Heart right ventricle (tissue), 16 donors: ENCODE data around the gene ZNF740. TPM values are rescaled to one million over a fixed set of nuclear protein-coding genes. Genes with fewer than 3 reads are reported as not detected.

Experiments used
- ATAC-seq, 8 donors: fragments of 200-7000 bp; cut with Tn5 transposase; one replicate each; pipeline ENCODE4 v1.9.1; 2020; ENCODE audit warnings: mild to moderate bottlenecking in 8 of 8, moderate library complexity in 8 of 8, moderate number of reproducible peaks in 1 of 8
- DNase-seq, 2 donors: peaks; one replicate each; pipeline ENCODE4 v3.0.0-alpha.2; 2020
- H3K27ac ChIP-seq, 10 donors: fragments of 200-600 bp; sonication (generic) in 2 of 10; one replicate each; pipeline versions ENCODE4 v1.5.0 to v1.8.0; 2020 to 2022; ENCODE audit warnings: mild to moderate bottlenecking in 3 of 10
- H3K27me3 ChIP-seq, 7 donors: fragments of 200-600 bp; one replicate each; pipeline ENCODE4 v1.8.0; 2021 to 2022; ENCODE audit warnings: mild to moderate bottlenecking in 2 of 7
- H3K36me3 ChIP-seq, 9 donors: fragments of 200-600 bp; sonication (generic) in 1 of 9; one replicate each; pipeline versions ENCODE4 v1.5.0 to v1.8.0; 2020 to 2022; ENCODE audit warnings: mild to moderate bottlenecking in 2 of 9
- H3K4me1 ChIP-seq, 9 donors: fragments of 200-600 bp; sonication (generic) in 1 of 9; one replicate each; pipeline versions ENCODE4 v1.5.0 to v1.8.0; 2020 to 2022; ENCODE audit warnings: mild to moderate bottlenecking in 4 of 9
- H3K4me3 ChIP-seq, 10 donors: fragments of 200-600 bp; sonication (generic) in 2 of 10; one replicate each; pipeline versions ENCODE4 v1.5.0 to v1.8.0; 2020 to 2022; ENCODE audit warnings: mild to moderate bottlenecking in 7 of 10, moderate library complexity in 2 of 10
- H3K9me3 ChIP-seq, 11 donors: fragments of 200-600 bp in 10 of 11; sonication (generic) in 2 of 11; one replicate each; pipeline versions ENCODE4 v1.5.0 to v1.8.0; 2013 to 2022; ENCODE audit warnings: mild to moderate bottlenecking in 2 of 11, control low read depth in 1 of 11, moderate library complexity in 1 of 11
- CTCF ChIP-seq, 9 donors: fragments of 200-600 bp; sonication (generic) in 2 of 9; IDR thresholded peaks; one replicate each; pipeline versions ENCODE4 v1.5.0 to v1.8.0; 2021 to 2022; ENCODE audit warnings: antibody characterized with exemption in 9 of 9, mild to moderate bottlenecking in 5 of 9, moderate library complexity in 1 of 9
- WGBS, 2 donors: extraction: QIAGEN DNeasy Blood & Tissue Kit; methylation state at CpG; one replicate each; pipeline ENCODE4 v1.1.7; 2013; ENCODE audit warnings: inconsistent platforms in 1 of 2; 5-methylcytosine and 5-hydroxymethylcytosine counted together
- intact Hi-C, 10 donors: fragments of 100-400 bp; cut with DNase I; formaldehyde crosslinking; loops; one replicate each; pipeline versions ENCODE4 v1.11.1 to v1.14.2; 2022
- polyA plus RNA-seq, 2 donors: library from polyadenylated mRNA; stranded (reverse); fragments of 200-250 nt; gene quantifications; one replicate each; pipeline ENCODE4 v1.2.3, GENCODE V29; 2013
- total RNA-seq, 10 donors: library from RNA; stranded (reverse); fragmentation: NEBNext Ultra II Directional in 3 of 10; extraction: Animal tissue kit (Norgen Biotek cat#: 25700) in 3 of 10; gene quantifications; one replicate each; pipeline versions ENCODE4 v1.2.1 to v1.2.4, GENCODE V29; 2021 to 2023
- donor health status: Arrhythmogenic right ventricular cardiomyopathy.
- donor health status: ischemic (EF 13 %, LVEDD 7.1; RV severe dilation, severe dysfunction).
- donor health status: healthy with polysubstance abuse.
- donor health status: DM: no; HTN: yes; CAD: no.
- donor health status: DM: no; HTN: no; CAD: no.
- donor health status: ischemic (EF 25% LVEDD 6.9; RV normal size, moderate dysfunction).
- donor health status: ischemic (EF 25% LVEDD 5.7; RV mildly dilated, moderate dysfunction).
- donor health status: healthy.
- donor health status: DM: yes; HTN: yes; CAD: no.
- donor health status: Ischemic cardiomyopathy.
- donor health status: ischemic (EF 35%, LVEDD 5.7; RV mildly dilated, moderate dysfunction).
- donor health status: nonischemic (EF 11% LVEDD 7.7; RV severe dilation, severe dysfunction).
- donor health status: DM: yes; HTN: yes; CAD: no.
- donor health status: PGD.
- donor health status: ischemic (EF 29% LVEDD 5.4; RV normal size, mild dysfunction).
- donor health status: nonischemic (EF 23%, LVEDD 6.1; RV moderate dilation, normal function).

Gene ZNF740
- total and polyA plus RNA-seq, 12 donors, result 2.7 to 28.9 (median 18.9) TPM

- ATAC-seq (no peak), DNase-seq (no peak)
- H3K4me1 ChIP-seq, result peaks cover 6 to 49% (median 37%) of the 10 kb centered on the region in 9 donors
- TF ChIP-seq CTCF (IDR thresholded peaks at IDR 0.05), result no peak
- 89 to 95% methylated on average over 2 of the region's 2 CpGs for WGBS, 2 donors
- H3K4me3 ChIP-seq, result no peak overlapping the region
- no peaks in the 10 kb centered on the region for H3K9me3 ChIP-seq
- peaks cover 0 to 9% (median 0%) of the 10 kb centered on the region in 9 donors for H3K36me3 ChIP-seq
- H3K27me3 ChIP-seq, result peaks cover 0 to 21% (median 0%) of the 10 kb centered on the region in 7 donors
- intact Hi-C loops, result no loop called here
- no peak overlapping the region for H3K27ac ChIP-seq
Observed at GRCh38 chr12:53229454-53229853, 48.9 kb downstream of the ZNF740 start.

DNA sequence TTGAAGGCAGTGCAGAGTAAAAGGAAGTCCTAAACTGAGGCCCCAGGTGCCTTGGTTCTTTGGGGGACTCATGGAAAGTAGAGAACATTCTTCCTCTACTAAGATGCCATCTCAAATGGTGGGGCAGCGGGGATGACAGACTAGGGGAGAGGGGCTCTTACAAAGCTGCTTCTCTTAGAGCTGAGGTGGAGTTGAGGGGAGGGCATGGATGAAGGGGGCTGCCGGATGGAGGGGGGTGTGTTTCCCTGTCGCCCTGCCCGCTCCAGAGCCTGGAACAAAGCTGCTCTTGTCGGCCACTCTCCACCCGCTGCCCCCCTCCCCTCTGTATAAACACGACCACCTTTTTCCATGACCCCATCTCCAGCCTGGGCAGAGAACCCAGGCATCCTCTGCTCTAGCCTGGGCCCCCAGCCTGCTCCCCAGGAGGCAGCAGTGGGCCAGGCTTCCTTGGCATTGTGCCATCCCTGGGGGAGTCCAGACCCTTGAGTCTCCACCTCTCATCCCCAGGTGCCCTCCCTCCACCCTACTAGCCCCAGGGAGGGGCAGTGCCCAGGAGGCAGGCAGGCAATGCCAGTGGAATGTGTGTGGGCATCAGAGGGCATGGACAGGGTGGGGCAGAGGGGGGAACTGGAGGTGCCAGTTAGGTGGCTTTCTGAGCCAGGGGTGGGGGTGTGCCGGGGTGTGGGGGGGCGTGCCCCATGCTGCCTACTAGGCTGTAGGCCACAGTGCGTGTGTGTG is 49.8 kb downstream of the ZNF740 start:
- intact Hi-C loops, result no loop called here
- Histone ChIP-seq H3K27ac (no peak overlapping the region), H3K9me3 (no peaks in the 10 kb centered on the region), H3K4me3 (no peak overlapping the region), H3K36me3 (peaks cover 0 to 9% (median 0%) of the 10 kb centered on the region in 9 donors), H3K4me1 (peaks cover 6 to 46% (median 33%) of the 10 kb centered on the region in 9 donors), H3K27me3 (peaks cover 0 to 21% (median 0%) of the 10 kb centered on the region in 7 donors)
- TF ChIP-seq CTCF (IDR thresholded peaks at IDR 0.05), result no peak
- DNase-seq (no peak), ATAC-seq (no peak)
- 87 to 92% methylated on average over 10 of the region's 10 CpGs for WGBS, 2 donors

GRCh38 chr12:53231671-53231920 is 51.1 kb downstream of the ZNF740 start:
- intact Hi-C loops, result no loop called here
- peaks cover 0 to 9% (median 0%) of the 10 kb centered on the region in 9 donors for H3K36me3 ChIP-seq
- DNase-seq (no peak), ATAC-seq (peak in 1 of 8 donors; percentile 1)
- no peak for TF ChIP-seq CTCF (IDR thresholded peaks at IDR 0.05)
- WGBS, 2 donors, result 0 to 1% methylated on average over 9 of the region's 9 CpGs
- H3K9me3 ChIP-seq, result no peaks in the 10 kb centered on the region
- H3K27me3 ChIP-seq, result peaks cover 0 to 21% (median 0%) of the 10 kb centered on the region in 7 donors
- H3K4me1 ChIP-seq, result peaks cover 6 to 39% (median 33%) of the 10 kb centered on the region in 9 donors
- H3K27ac ChIP-seq, result peak overlapping the region; percentile 21 to 79 (median 70)
- H3K4me3 ChIP-seq, result peak overlapping the region; percentile 35 to 70 (median 64)

DNA sequence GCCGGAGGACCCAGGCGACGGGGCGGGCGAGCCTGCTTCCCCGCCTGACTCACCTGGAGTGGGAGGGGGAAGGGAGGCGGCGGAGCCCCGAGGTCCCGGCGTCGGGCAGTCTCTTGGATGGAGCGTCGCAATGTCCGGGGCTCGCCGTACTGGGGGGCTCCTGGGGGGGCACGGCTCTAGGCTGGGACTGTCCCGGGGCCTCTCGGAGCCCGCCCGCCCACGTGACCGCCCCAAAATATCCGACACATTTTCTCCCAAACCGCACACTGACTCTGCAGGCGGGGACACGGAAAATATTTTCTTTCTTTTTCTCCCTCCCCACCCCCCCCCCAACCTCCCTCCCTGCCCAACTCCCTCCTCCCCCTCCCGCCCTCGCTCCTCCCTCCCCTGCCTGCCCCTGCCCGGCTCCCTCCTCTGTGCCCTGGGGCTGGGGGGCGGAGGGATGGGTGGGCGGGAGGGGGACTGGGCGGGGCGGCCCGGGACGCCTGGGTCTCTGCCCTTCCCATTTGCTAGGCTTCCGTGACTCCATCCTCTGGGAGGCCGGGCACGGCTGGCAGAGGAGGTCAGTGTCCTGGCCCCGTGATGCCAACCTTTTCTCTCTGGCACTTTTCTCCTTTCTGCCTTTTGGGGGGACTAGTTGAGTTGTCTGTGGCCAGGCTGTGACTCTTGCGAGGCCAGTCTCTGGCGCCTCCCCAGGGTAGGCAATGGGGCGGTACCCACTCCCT is 51.6 kb downstream of the ZNF740 start, which contains the start of gene RARG:
RARG (minus strand) TSS at position 289 of the 725 bp plus-strand sequence. CDS start 4,664 bp downstream, outside the sequence.
- ATAC-seq, result peak; percentile 52 to 71 (median 65)
- no peaks in the 10 kb centered on the region for H3K9me3 ChIP-seq
- intact Hi-C loops, result no loop called here
- 1 to 3% methylated on average over 33 to 43 of the region's 44 CpGs for WGBS, 2 donors
- peak in 1 of 2 donors; percentile 69 for DNase-seq
- peaks cover 0 to 9% (median 0%) of the 10 kb centered on the region in 9 donors for H3K36me3 ChIP-seq
- peaks cover 6 to 40% (median 33%) of the 10 kb centered on the region in 9 donors for H3K4me1 ChIP-seq
- no peak for TF ChIP-seq CTCF (IDR thresholded peaks at IDR 0.05)
- H3K27ac ChIP-seq, result peak within 1 kb of the TSS; percentile 21 to 79 (median 70)
- peak within 1 kb of the TSS; percentile 35 to 70 (median 64) for H3K4me3 ChIP-seq
- peaks cover 0 to 21% (median 0%) of the 10 kb centered on the region in 7 donors for H3K27me3 ChIP-seq
